K562 (cell line): Measurements from ENCODE around the gene ICAM3. TPM values are rescaled to one million over a fixed set of nuclear protein-coding genes. Genes with fewer than 3 reads are reported as not detected.

Experiments
- ATF7 ChIP-seq: fragments of 450-650 bp; IDR thresholded peaks from 2 replicates; pipeline ENCODE4 v1.7.1; 2014; ENCODE audit warnings: mild to moderate bottlenecking, moderate library complexity
- CHD1 ChIP-seq: fragments of 200-600 bp; sonication (generic); IDR thresholded peaks from one replicate; pipeline ENCODE4 v1.6.1; 2012; ENCODE audit warnings: mild to moderate bottlenecking, moderate library complexity, low read length, inconsistent platforms
- COPS2 ChIP-seq: fragments of 450-650 bp; conservative IDR thresholded peaks from 2 replicates; pipeline ENCODE4 v1.6.1; 2016; ENCODE audit warnings: mild to moderate bottlenecking, moderate library complexity
- CTBP1 ChIP-seq: fragments of 450-650 bp; IDR thresholded peaks from 2 replicates; pipeline ENCODE4 v1.6.1; 2016; ENCODE audit warnings: borderline replicate concordance
- E2F8 ChIP-seq: fragments of 450-650 bp; IDR thresholded peaks from 2 replicates; pipeline ENCODE4 v1.7.1; 2018; ENCODE audit warnings: mild to moderate bottlenecking, low read depth; ENCODE audit not compliant: partially characterized antibody
- ELF2 ChIP-seq: fragments of 250-450 bp; sonication (Bioruptor Pico); IDR thresholded peaks from 2 replicates; pipeline ENCODE4 v1.5.0; 2021; ENCODE audit warnings: mild to moderate bottlenecking
- FOXK1 ChIP-seq: sonication (generic); formaldehyde crosslinking; IDR thresholded peaks from 2 replicates; pipeline ENCODE4 v1.8.0; 2022; ENCODE audit warnings: missing genetic modification reagents, mild to moderate bottlenecking, borderline replicate concordance
- HDAC1 ChIP-seq, 2 experiments: fragments of 450-650 bp; IDR thresholded peaks; 2 replicates each; pipeline ENCODE4 v1.6.1; 2016 to 2017; ENCODE audit warnings: inconsistent platforms in 1 of 2, mild to moderate bottlenecking in 1 of 2, moderate library complexity in 1 of 2
- HOMEZ ChIP-seq: fragments of 250-450 bp; sonication (Bioruptor Pico); IDR thresholded peaks from 2 replicates; pipeline ENCODE4 v1.4.0; 2020; ENCODE audit warnings: mild to moderate bottlenecking, moderate library complexity
- LARP7 ChIP-seq: fragments of 450-650 bp; IDR thresholded peaks from 2 replicates; pipeline ENCODE4 v1.6.1; 2016
- PBX2 ChIP-seq, 2 experiments: IDR thresholded peaks in 1 of 2; conservative IDR thresholded peaks in 1 of 2; 2 replicates each; pipeline ENCODE4 v1.6.1; 2016; ENCODE audit warnings: low read depth in 2 of 2, mild to moderate bottlenecking in 1 of 2, missing compliant biosample characterization in 1 of 2, missing genetic modification characterization in 1 of 2, moderate library complexity in 1 of 2
- POLR2A ChIP-seq: fragments of 450-650 bp; conservative IDR thresholded peaks from 2 replicates; pipeline ENCODE4 v1.6.1; 2016
- SIN3A ChIP-seq, 2 experiments: fragments of 150-350 bp in 1 of 2; IDR thresholded peaks; 2 replicates each; pipeline ENCODE4 v1.6.1; 2011 to 2016; ENCODE audit warnings: borderline replicate concordance in 2 of 2, low read depth in 2 of 2, low read length in 2 of 2, mild to moderate bottlenecking in 2 of 2, moderate library complexity in 2 of 2; ENCODE audit not compliant: control insufficient read depth in 1 of 2
- SMARCA5 ChIP-seq: fragments of 450-650 bp; IDR thresholded peaks from 2 replicates; pipeline ENCODE4 v1.6.1; 2016
- ZBTB9 ChIP-seq: fragments of 450-650 bp; formaldehyde crosslinking; IDR thresholded peaks from 2 replicates; pipeline ENCODE4 v1.4.0; 2020; ENCODE audit warnings: mild to moderate bottlenecking, moderate library complexity
- ZEB2 ChIP-seq: fragments of 450-650 bp; IDR thresholded peaks from 2 replicates; pipeline ENCODE4 v1.6.1; 2016
- ZNF280B ChIP-seq: fragments of 250-450 bp; sonication (Bioruptor Pico); IDR thresholded peaks from 2 replicates; pipeline ENCODE4 v1.5.1; 2021; ENCODE audit warnings: mild to moderate bottlenecking
- polyA plus RNA-seq, 8 experiments: library from polyadenylated mRNA; depleted of rRNA in 4 of 8; stranded (reverse) in 5 of 8; unstranded in 3 of 8; fragments of >200 nt; fragmentation: Nextera tagmentation in 2 of 8; fragmentation: Illumina TruSeq in 1 of 8; extraction: Ambion mirVana in 2 of 8; extraction: Trizol in 1 of 8; gene quantifications; 2 replicates each; pipeline versions ENCODE4 v1.2.1 to v1.2.3, GENCODE V29; 2011 to 2014; ENCODE audit warnings: inconsistent platforms in 1 of 8, missing spikeins in 1 of 8
- total RNA-seq, 7 experiments: library from RNA; depleted of rRNA in 6 of 7; stranded (reverse); fragments of >200 nt in 6 of 7; fragmentation: Illumina TruSeq in 2 of 7; extraction: Trizol in 2 of 7; gene quantifications; 2 replicates each; pipeline versions ENCODE4 v1.2.1 to v1.2.3, GENCODE V29; 2011 to 2021; ENCODE audit warnings: low replicate concordance in 1 of 7

Gene ICAM3
- total and polyA plus RNA-seq, 9 of the 15 experiments (the other 6 are each of a cell fraction or from before 2014, with no cell fraction given), result 6.5 to 39.5 (median 24.2) TPM

GRCh38 chr19:10380313-10381102 lies 41.1 kb upstream of the ICAM3 start, which contains the start of gene TYK2 (continued):
- TF ChIP-seq ZBTB9 (CRISPR knock-in tag), result no peak
- no peak for TF ChIP-seq HOMEZ
- peak; percentile 70; the same call in 1 of the 2 replicates for TF ChIP-seq LARP7
- peak; percentile 98 for TF ChIP-seq POLR2A
- TF ChIP-seq ELF2 (CRISPR knock-in tag), result peak; percentile 4; the same call in 1 of the 2 replicates
- no peak for TF ChIP-seq SMARCA5
- TF ChIP-seq CHD1, result peak; percentile 51
- TF ChIP-seq ZNF280B (CRISPR knock-in tag), result no peak
- TF ChIP-seq SIN3A (IDR thresholded peaks at IDR 0.05; ENCODE audit: borderline replicate concordance in 2 of 2, control insufficient read depth in 1 of 2, low read depth in 2 of 2, low read length in 2 of 2), result peak; percentile 63 to 64; a peak in 2 of 4 replicates
- TF ChIP-seq COPS2, result no peak
- TF ChIP-seq PBX2 (CRISPR knock-in tag; IDR thresholded peaks at IDR 0.05; ENCODE audit: low read depth), result no peak
- no peak for TF ChIP-seq PBX2 (tag; conservative IDR thresholded peaks at IDR 0.05; ENCODE audit: low read depth)
- TF ChIP-seq CTBP1, result peak; percentile 34
- TF ChIP-seq E2F8, result peak; percentile 88
- peak in 1 of 2 experiments; percentile 79; a peak in 2 of 4 replicates for TF ChIP-seq HDAC1 (IDR thresholded peaks at IDR 0.05)
- peak; percentile 39; the same call in 1 of the 2 replicates for TF ChIP-seq ZEB2
- peak; percentile 88 for TF ChIP-seq ATF7
- peak; percentile 38; the same call in 1 of the 2 replicates for TF ChIP-seq FOXK1 (CRISPR knock-in tag)
